CD4-positive, alpha-beta T cell treated with Interleukin-6 at 100 ng/mL for 8 hours (primary cell): ENCODE results near the gene ZNF281.
"Not testable (repeated sequence)": the region's sequence is repeated elsewhere in the genome, so short reads cannot be mapped to it uniquely, and the experiment has no call there.

Experiments used
- DNase-seq: peaks from one replicate; pipeline ENCODE4 v3.0.0-alpha.2; 2020; ENCODE audit warnings: mixed read lengths, low spot score

ZNF281 gene

DNA sequence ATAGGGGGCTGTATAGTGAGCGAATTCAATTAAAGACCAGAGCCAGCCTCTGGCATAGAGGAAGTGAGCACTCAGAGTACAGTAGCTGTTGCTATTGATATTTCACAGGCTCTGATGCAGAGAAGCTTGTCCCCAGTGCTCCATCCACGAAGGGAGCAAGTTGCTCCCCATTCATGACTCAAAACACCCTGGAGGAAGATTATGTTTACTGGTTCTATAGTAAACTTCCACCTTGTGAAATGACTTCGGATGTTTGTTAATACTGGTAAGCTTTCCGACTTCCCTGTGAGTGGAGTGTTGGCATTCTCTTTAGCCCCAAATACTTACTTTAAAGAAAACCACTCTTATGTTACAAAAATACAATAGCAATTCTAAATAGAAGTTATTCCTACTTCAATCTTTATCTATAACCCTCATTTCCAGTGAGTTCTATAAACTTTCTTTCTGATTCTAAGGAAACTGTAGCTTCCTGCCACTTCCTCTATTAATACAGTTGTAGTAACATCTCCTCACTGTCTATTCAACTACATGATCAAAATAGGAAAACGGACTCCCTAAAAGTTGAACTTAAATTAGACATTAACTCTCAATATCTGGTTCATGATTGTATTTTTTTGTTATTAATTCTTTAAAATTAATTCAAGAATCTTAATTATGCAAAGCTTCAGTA lies 46.4 kb downstream of the ZNF281 start:
- no peak for DNase-seq

DNA sequence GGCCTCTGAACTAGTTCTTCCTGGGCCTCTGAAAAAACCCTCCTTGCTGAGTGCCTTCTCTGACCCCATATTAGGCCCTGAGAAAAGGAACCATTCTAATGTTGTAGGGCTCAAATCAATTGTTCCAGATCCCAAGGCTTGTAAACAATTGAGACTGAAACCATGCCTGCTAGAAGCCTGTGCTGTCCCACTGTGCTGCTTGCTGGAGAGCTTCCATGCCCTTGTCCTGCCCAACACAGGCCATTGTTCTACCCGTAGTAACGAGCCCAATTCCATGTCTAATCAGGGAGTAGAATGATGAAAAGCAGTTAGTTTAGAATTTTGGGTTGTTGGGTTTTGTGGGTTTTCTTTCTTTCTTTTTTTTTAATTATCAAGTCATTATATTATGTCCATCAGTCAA lies 47.4 kb downstream of the ZNF281 start:
- no peak for DNase-seq

DNA sequence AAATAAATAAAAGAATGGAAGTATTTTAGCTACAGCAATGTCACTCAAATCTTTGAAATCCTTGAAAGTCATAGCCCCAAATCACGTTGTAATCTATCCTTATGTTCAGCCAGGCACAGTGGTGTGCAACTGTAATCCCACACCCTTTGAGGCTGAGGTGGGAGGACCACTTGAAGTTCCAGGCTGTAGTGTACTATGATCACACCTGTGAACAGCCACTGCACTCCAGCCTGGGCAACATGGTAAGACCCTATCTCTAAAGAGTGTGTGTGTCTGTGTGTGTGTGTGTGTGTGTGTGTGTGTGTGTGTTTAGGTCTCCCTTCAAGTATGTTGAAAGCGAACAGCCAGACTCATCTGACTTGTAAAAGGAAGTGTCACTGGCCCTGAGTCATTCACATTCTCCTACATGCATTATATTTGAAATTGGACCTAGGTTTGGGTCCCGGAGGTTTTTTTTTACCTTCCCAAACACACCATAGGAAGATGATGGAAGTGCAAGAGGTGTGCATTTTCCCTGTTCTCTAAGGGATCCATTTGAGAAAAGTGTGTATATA lies 50.1 kb downstream of the ZNF281 start:
- no peak for DNase-seq

DNA sequence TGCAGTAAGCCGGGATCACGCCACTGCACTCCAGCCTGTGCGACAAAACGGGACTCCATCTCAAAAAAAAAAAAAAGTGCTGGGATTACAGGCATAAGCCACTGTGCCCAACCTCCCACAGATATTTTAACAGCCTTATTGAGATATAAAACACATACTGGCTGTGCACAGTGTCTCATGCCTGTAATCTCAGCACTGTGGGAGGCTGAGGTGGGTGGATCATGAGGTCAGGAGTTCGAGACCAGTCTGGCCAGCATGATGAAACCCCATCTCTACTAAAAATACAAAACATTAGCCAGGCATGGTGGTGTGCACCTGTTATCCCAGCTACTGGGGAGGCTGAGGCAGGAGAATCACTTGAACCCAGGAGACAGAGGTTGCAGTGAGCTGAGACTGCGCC lies 51.9 kb downstream of the ZNF281 start:
- DNase-seq = not testable (repeated sequence)

DNA sequence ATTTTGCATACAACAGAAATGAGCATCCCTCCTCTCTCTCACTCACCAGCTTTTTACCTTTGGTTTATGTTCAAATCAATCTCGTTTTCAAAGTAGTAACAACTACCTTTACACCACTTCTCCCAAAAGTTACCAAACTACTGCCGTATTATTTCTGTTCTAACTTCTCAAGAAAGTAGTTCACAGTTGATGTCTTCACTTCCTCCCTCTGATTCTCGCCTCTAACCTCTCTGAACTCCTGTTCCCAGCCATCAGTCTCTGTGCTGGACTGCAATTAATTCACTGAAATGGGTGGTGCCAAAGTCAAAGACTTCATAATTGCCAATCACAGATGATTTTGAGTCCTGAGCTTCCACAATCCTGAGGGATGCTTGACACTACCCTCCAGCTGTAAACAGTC lies 54.0 kb downstream of the ZNF281 start:
- no peak for DNase-seq
